HG03045 (cell line): Measurements from ENCODE around the gene NAV3.
A peak's percentile ranks its signal among the peaks of the same experiment; 100 is the strongest.

Source experiments
- ATAC-seq: cut with Tn5 transposase; IDR thresholded peaks from one replicate; pipeline ENCODE4 v1.9.1; 2021; ENCODE audit warnings: mild to moderate bottlenecking, moderate library complexity; ENCODE audit not compliant: unreplicated experiment

NAV3 gene, protein sequence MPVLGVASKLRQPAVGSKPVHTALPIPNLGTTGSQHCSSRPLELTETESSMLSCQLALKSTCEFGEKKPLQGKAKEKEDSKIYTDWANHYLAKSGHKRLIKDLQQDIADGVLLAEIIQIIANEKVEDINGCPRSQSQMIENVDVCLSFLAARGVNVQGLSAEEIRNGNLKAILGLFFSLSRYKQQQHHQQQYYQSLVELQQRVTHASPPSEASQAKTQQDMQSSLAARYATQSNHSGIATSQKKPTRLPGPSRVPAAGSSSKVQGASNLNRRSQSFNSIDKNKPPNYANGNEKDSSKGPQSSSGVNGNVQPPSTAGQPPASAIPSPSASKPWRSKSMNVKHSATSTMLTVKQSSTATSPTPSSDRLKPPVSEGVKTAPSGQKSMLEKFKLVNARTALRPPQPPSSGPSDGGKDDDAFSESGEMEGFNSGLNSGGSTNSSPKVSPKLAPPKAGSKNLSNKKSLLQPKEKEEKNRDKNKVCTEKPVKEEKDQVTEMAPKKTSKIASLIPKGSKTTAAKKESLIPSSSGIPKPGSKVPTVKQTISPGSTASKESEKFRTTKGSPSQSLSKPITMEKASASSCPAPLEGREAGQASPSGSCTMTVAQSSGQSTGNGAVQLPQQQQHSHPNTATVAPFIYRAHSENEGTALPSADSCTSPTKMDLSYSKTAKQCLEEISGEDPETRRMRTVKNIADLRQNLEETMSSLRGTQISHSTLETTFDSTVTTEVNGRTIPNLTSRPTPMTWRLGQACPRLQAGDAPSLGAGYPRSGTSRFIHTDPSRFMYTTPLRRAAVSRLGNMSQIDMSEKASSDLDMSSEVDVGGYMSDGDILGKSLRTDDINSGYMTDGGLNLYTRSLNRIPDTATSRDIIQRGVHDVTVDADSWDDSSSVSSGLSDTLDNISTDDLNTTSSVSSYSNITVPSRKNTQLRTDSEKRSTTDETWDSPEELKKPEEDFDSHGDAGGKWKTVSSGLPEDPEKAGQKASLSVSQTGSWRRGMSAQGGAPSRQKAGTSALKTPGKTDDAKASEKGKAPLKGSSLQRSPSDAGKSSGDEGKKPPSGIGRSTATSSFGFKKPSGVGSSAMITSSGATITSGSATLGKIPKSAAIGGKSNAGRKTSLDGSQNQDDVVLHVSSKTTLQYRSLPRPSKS (N-terminal part only)

GRCh38 chr12:77830583-77831351, at the start of gene NAV3:
Gene NAV3, plus strand, starts transcription at chr12:77830894. Its CDS starts 568 bp downstream, at chr12:77831462.
- ATAC-seq = no peak

DNA sequence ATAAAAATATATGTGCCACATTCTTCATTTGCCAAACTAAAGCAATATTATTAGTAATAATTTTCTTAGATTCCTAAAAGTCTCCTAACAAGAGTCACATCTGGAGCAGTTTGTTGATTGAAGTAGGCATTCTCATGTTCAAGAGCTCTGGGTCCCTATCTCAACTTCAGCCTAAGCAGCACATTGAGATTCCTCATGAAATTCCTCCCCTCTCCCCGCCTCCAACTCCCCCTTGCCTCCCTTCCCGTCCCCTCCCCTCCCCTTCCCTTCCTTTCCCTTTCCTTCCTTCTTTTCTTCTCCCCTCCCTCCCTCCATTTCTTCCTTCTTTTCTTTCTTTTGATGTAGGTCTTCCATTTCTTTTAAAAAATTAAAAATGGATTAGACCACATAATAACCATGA, 48.7 kb upstream of the NAV3 start:
- ATAC-seq = no peak

GRCh38 chr12:77782766-77783165, 47.9 kb upstream of the NAV3 start:
- ATAC-seq = no peak

DNA sequence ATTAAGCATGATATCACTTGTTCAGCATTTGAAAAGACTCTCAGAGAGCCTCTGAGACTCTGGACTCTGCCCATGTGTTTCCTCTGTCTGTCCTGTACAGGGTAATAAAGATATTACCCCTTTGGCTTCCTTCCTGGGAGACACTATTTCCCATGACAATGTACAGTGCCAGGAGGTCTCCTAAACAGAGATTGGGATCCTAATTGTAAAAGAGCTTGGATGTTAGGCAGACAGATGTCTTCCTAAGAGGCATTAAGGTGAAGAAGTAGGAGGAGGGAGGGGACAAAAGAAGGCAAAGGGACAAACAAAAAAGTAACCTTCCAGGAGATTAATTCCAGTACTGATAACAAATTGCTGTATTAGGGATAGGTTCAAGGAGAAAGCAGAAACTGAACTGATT, 45.5 kb upstream of the NAV3 start:
- no peak for ATAC-seq

DNA sequence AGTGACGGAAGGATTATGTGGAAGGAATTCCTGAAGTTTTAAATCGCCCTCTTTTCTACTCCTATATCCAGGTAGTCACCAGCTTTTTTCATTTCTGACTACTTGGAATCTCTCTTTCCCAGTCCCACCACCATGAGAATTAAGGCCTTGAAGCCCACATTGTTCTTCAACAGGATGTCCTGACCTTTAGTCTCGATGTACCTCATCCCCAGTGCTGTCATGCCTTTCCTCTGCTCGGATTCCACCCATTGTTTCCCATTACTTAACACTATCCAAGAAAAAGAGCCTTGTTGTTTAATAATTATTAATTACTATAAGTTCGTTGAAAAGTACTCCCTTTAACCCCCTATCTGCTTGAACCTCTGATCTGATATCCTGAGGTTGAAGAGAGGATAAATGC, 44.0 kb upstream of the NAV3 start:
- no peak for ATAC-seq

- ATAC-seq = no peak
Observed at GRCh38 chr12:77788231-77789168, 42.2 kb upstream of the NAV3 start.

DNA sequence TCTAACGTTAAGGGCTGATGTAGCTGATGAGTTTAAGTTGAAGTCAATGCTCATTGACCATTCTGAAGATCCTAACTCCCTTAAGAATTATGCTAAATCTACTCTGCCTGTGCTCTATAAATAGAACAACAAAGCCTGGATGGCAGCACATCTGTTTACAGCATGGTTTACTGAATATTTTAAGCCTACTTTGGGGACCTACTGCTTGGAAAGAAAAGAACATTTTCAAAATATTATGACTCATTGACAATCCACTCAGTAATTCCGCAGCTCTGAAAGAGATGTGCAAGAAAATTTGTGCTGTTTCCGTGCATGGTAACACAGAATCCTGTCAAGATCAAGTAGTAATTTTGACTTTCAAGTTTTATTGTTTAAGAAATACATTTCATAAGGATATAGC, 35.0 kb upstream of the NAV3 start:
- no peak for ATAC-seq

DNA sequence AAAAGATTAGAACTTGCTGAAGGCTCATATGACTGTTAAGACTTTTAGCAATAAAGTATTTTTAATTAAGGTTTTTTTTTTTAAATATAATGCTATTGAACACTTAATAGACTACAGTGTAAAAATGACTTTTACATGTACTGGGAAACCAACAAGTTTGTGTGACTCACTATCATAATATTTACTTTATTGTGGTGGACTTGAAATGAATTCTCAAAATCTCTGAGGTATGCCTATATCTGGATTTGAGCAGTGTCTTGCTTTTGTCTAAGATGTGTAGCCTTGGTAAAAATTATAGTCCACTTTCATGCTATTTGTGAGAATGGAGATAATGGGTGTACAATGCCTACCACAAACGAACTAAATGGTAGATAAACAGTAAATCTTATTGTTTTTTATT, 33.9 kb upstream of the NAV3 start:
- ATAC-seq = no peak

DNA sequence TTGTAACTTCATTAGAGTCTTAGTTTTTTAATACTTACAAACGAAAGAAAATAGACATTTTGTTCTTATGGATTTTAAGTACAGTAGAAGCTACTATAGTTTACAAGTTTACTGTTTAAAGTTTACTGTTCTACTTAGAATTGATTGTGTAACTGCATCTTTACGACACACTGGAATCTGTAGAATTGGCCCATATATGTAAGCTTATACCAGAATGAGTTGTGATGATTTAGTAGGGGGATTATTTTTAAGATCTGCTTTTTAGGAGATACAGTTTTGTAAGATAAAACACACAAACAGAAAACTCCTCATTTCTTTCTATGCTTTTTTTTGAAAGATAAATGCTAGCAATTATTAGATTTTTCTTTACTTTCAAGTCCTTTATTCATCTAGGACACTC, 30.2 kb upstream of the NAV3 start:
- no peak for ATAC-seq

DNA sequence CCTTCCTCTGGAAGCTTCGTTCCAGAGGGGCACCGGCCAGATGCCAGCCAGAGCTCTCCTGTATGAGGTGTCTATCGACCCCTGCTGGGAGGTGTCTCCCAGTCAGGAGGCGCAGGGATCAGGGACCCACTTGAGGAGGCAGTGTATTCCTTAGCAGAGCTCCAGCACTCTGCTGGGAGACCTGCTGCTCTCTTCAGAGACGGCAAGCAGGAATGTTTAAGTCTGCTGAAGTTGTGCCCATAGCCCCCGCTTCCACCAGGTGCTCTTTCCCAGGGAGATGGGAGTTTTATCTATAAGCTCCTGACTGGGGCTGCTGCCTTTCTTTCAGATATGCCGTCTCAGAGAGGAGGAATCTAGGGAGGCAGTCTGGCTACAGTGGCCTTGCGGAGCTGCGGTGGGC, 22.2 kb upstream of the NAV3 start:
- ATAC-seq = no peak

GRCh38 chr12:77813558-77813957, 17.1 kb upstream of the NAV3 start:
- ATAC-seq = no peak

DNA sequence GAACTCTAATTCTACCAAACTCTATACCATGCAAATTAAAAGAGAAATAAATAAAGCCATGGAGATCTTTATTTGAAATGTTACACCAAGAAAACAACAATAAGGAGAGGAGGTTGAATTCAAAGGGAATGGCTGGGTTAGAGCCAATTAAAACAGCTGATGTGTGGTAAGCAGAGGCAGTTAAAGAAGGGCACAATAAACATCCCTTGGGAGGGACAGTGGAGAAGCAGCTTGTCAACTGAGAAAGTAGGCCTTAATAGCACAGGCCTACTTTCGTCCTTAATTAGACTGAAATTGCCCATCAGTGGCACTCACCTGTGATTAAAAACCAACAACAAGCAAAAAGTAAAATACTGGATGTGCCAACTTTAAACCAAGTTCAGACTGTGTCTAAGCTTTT, 16.3 kb upstream of the NAV3 start:
- ATAC-seq = no peak

DNA sequence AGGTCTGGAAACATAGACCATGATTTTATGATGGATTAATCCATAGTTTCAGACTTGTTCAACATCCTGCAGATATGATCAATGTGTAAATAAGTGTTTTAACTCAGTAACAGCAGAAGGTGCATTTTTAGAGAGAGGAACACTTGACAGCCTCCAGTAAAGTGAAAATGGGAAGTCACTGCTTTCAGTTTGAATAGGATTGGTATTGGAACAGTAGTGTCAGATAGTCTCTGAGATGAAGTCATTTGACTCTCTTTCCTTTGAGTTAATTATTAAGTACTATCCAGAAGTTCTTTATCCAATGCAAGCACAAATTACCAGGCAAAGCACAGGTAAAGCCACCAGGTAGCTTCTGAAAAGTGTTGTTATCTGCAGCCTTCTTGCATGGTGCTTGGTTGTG, 14.5 kb upstream of the NAV3 start:
- peak; percentile 92 for ATAC-seq

GRCh38 chr12:77817276-77817675, 13.4 kb upstream of the NAV3 start:
- ATAC-seq = no peak

DNA sequence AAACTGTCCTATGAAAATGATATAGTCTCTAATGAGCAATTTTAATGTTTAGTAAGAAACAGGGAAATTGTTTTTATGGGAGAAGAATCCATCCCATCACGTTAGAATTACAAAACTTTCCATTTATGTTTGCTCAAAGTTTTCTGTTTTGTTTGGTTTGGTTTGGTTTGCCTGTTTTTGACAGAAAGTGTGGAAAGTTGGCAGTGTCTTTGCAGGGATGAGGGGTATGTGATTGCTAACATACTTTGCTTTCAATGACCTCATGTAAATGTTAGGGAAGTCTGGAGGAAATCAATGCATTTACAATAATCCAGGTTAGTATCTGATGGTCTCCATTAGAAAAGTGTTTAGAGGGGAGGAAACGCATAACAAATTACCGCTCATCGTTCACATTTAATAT, 12.3 kb upstream of the NAV3 start:
- no peak for ATAC-seq

GRCh38 chr12:77821699-77822203, 8.9 kb upstream of the NAV3 start:
- ATAC-seq = no peak

DNA sequence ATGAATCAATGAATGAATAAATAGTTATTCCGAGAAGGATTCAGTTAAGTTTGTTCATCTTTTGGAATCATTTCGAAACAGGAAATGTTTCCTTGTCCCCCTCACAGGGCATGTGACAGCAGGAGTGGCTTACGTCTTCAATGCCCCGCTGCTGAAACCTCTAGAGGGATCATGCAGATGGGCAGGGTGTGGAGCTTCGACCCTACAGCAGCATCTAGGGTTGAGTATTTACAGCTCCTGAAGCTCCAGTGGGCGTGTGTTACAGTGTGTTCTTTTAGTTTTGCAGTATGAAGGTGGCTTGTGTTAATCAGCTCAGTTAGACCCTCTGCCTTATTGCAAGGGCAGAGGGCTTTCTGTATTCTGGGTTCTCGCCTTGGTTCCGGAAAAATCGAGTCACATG, 2.6 kb downstream of the NAV3 start:
- ATAC-seq = no peak

DNA sequence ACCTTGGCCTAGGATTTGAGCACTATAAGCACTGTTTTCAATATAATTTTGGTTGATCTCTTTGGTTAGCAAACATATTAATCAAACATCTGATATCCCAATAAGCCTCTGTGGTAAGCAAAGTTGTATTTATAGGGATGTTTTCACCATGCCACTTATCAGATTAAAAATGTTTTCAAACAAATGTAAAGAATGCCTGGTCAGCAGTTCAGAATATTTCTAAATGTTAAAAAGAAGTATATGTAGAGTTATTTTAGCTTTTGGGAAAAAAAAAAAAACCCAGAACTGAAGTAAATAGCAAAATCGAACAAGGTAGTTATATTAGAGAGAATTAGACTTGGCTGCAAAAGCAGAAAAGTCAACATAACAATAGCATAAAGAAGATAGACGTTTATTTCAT, 3.9 kb downstream of the NAV3 start:
- ATAC-seq = no peak

GRCh38 chr12:77835969-77836368, 5.3 kb downstream of the NAV3 start:
- no peak for ATAC-seq
